GM12874 (cell line): ENCODE measurements around the gene HSD3B2.

Source experiments
- CTCF ChIP-seq: IDR thresholded peaks from 2 replicates; pipeline ENCODE4 v1.5.1; 2011; ENCODE audit warnings: low read depth, mild to moderate bottlenecking, control low read depth, low read length, moderate library complexity; ENCODE audit not compliant: insufficient read depth

HSD3B2 gene

DNA sequence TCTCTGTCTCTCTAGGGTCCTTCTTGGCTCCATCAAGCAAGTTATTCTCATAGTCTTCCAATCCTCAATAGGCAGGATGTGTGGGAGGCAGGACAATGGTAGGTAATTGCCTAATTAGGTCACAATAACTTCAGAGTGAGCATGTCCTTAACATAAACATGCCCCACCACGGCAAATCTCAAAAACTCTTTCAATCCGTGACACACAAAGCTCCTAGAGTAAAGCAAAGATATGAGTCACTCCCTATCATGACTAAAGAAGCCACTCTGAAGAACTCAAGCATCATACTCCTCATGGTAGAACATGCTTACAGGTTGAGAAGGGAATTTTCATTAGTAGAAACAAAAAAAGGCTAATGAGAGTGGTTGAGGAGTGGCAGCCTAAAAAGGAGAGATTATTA is 41.5 kb upstream of the HSD3B2 start:
- no peak for TF ChIP-seq CTCF

- no peak for TF ChIP-seq CTCF
Observed at GRCh38 chr1:119374208-119374874, 40.6 kb upstream of the HSD3B2 start.

DNA sequence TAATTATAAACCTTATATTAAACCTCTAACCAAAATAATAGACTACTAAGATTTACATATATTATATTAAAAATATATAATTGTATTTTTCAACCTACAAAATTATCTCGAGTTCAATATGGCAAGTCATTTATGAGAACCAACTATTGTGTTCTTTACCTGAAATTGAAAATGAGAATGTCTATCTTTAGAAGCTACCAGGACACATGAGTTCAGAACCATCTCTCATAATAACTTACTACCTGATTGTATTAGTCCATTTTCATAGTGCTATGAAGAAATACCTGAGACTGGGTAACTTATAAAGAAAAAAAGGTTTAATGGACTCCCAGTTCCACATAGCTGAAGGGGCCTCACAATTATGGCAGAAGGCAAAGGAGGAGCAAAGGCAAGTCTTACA is 39.6 kb upstream of the HSD3B2 start:
- no peak for TF ChIP-seq CTCF

- TF ChIP-seq CTCF: no peak
Observed at GRCh38 chr1:119376594-119376993, 38.4 kb upstream of the HSD3B2 start.

GRCh38 chr1:119379117-119379516 is 35.8 kb upstream of the HSD3B2 start:
- TF ChIP-seq CTCF: no peak

DNA sequence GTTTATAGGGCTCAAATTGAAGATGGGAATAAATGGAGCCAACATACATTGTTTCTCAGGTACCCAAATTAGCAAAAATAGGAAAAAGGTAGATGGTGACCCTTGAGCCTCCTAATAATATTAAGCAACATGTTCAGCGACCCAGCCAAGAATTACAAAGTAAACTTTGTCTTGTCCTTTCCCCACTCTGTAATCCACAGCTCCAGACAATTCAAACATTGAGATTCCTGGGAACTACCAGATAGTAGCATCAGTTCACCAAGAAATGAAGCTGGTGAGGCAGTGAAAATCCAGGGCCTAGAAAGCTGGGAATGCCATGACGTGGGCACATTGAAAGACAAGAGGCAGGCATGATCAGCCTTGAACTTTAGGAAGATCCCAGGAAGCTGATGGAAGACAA is 34.6 kb upstream of the HSD3B2 start:
- TF ChIP-seq CTCF: no peak

GRCh38 chr1:119380983-119381662 is 33.8 kb upstream of the HSD3B2 start:
- TF ChIP-seq CTCF: no peak
